Liver (tissue), 9 donors: ENCODE results near the gene RHNO1. TPM values are rescaled to one million over a fixed set of nuclear protein-coding genes. Genes with fewer than 3 reads are reported as not detected.

Source experiments
- DNase-seq: peaks from one replicate; pipeline ENCODE4 v3.0.0-alpha.2; 2017; ENCODE audit warnings: low spot score
- H3K27ac ChIP-seq, 2 donors: one replicate each; pipeline ENCODE4 v1.7.0; 2013; ENCODE audit warnings: inconsistent platforms in 2 of 2, low read length in 2 of 2, control low read depth in 1 of 2, low read depth in 1 of 2, mild to moderate bottlenecking in 1 of 2
- H3K27me3 ChIP-seq, 4 donors: one replicate each; pipeline versions ENCODE4 v1.6.1 to v1.7.0; 2013; ENCODE audit warnings: low read length in 3 of 4, inconsistent platforms in 1 of 4, mild to moderate bottlenecking in 1 of 4, moderate library complexity in 1 of 4; ENCODE audit not compliant: control insufficient read depth in 4 of 4, insufficient read depth in 4 of 4
- H3K36me3 ChIP-seq, 4 donors: one replicate each; pipeline versions ENCODE4 v1.6.1 to v1.7.0; 2013; ENCODE audit warnings: low read length in 3 of 4, mild to moderate bottlenecking in 3 of 4, low read depth in 1 of 4, moderate library complexity in 1 of 4; ENCODE audit not compliant: control insufficient read depth in 4 of 4, insufficient read depth in 3 of 4
- H3K4me1 ChIP-seq, 4 donors: one replicate each; pipeline versions ENCODE4 v1.6.1 to v1.7.0; 2013; ENCODE audit warnings: low read length in 3 of 4, mild to moderate bottlenecking in 3 of 4, moderate library complexity in 1 of 4; ENCODE audit not compliant: control insufficient read depth in 4 of 4, insufficient read depth in 4 of 4
- H3K4me3 ChIP-seq, 3 donors: one replicate each; pipeline versions ENCODE4 v1.6.1 to v1.7.0; 2013; ENCODE audit warnings: low read length in 3 of 3, control low read depth in 1 of 3, low read depth in 1 of 3, mild to moderate bottlenecking in 1 of 3
- H3K9ac ChIP-seq, 2 donors: one replicate each; pipeline ENCODE4 v1.7.0; 2013; ENCODE audit warnings: low read length in 2 of 2, mild to moderate bottlenecking in 2 of 2, moderate library complexity in 2 of 2, control low read depth in 1 of 2, low read depth in 1 of 2
- H3K9me3 ChIP-seq, 4 donors: one replicate each; pipeline versions ENCODE4 v1.6.1 to v1.7.0; 2013; ENCODE audit warnings: low read length in 3 of 4; ENCODE audit not compliant: control insufficient read depth in 4 of 4
- CTCF ChIP-seq: fragments of 150-350 bp; IDR thresholded peaks from 2 replicates; pipeline ENCODE4 v1.5.1; 2017; ENCODE audit warnings: improper control_type of control experiment, low read depth, low read length; ENCODE audit not compliant: missing input control
- EGR1 ChIP-seq, 2 donors: IDR thresholded peaks; 2 replicates each; pipeline ENCODE4 v1.6.1; 2016 to 2018; ENCODE audit warnings: antibody characterized with exemption in 2 of 2, low read depth in 2 of 2
- FOXA1 ChIP-seq: IDR thresholded peaks from 2 replicates; pipeline ENCODE4 v1.6.1; 2016; ENCODE audit warnings: antibody characterized with exemption
- FOXA2 ChIP-seq: IDR thresholded peaks from 2 replicates; pipeline ENCODE4 v1.6.1; 2016; ENCODE audit warnings: antibody characterized with exemption
- GABPA ChIP-seq, 2 donors: IDR thresholded peaks in 1 of 2; conservative IDR thresholded peaks in 1 of 2; 2 replicates each; pipeline ENCODE4 v1.6.1; 2016; ENCODE audit warnings: antibody characterized with exemption in 2 of 2, mild to moderate bottlenecking in 1 of 2, moderate library complexity in 1 of 2
- HNF4A ChIP-seq, 2 donors: conservative IDR thresholded peaks; 2 replicates each; pipeline ENCODE4 v1.6.1; 2016; ENCODE audit warnings: antibody characterized with exemption in 2 of 2, mild to moderate bottlenecking in 2 of 2
- HNF4G ChIP-seq: IDR thresholded peaks from 2 replicates; pipeline ENCODE4 v1.6.1; 2016; ENCODE audit warnings: antibody characterized with exemption
- JUND ChIP-seq, 2 donors: IDR thresholded peaks; 2 replicates each; pipeline ENCODE4 v1.6.1; 2016; ENCODE audit warnings: antibody characterized with exemption in 2 of 2
- RAD21 ChIP-seq, 2 donors: IDR thresholded peaks; 2 replicates each; pipeline ENCODE4 v1.6.1; 2016; ENCODE audit warnings: antibody characterized with exemption in 2 of 2, mild to moderate bottlenecking in 2 of 2
- REST ChIP-seq: IDR thresholded peaks from 2 replicates; pipeline ENCODE4 v1.6.1; 2016; ENCODE audit warnings: antibody characterized with exemption, mild to moderate bottlenecking
- RXRA ChIP-seq, 2 donors: IDR thresholded peaks; 2 replicates each; pipeline ENCODE4 v1.6.1; 2017 to 2018; ENCODE audit warnings: antibody characterized with exemption in 2 of 2, mild to moderate bottlenecking in 1 of 2
- SP1 ChIP-seq: IDR thresholded peaks from 2 replicates; pipeline ENCODE4 v1.6.1; 2018; ENCODE audit warnings: antibody characterized with exemption, mild to moderate bottlenecking
- TAF1 ChIP-seq: conservative IDR thresholded peaks from 2 replicates; pipeline ENCODE4 v1.6.1; 2016; ENCODE audit warnings: antibody characterized with exemption, mild to moderate bottlenecking
- YY1 ChIP-seq: IDR thresholded peaks from 2 replicates; pipeline ENCODE4 v1.6.1; 2016; ENCODE audit warnings: antibody characterized with exemption, mild to moderate bottlenecking
- WGBS: extraction: QIAGEN DNeasy Blood & Tissue Kit; methylation state at CpG from one replicate; pipeline ENCODE4 v1.1.7; 2013; 5-methylcytosine and 5-hydroxymethylcytosine counted together
- polyA plus RNA-seq, 2 donors: library from polyadenylated mRNA; stranded (reverse) in 1 of 2; unstranded in 1 of 2; fragments of 200-250 nt in 1 of 2; fragments of >200 nt in 1 of 2; fragmentation: Nextera tagmentation in 1 of 2; extraction: Ambion mirVana in 1 of 2; gene quantifications; one replicate each; pipeline versions ENCODE4 v1.2.1 to v1.2.3, GENCODE V29; 2013 to 2015
- total RNA-seq, 2 donors: library from RNA; depleted of rRNA; stranded (reverse); fragments of >200 nt; gene quantifications; one replicate each; pipeline ENCODE4 v1.2.3, GENCODE V29; 2014
- TF ChIP-seq, protein P1 (sequence below): IDR thresholded peaks from 2 replicates; pipeline ENCODE4 v1.6.1; 2016; ENCODE audit warnings: antibody characterized with exemption
- TF ChIP-seq, protein P2 (sequence below): IDR thresholded peaks from 2 replicates; pipeline ENCODE4 v1.6.1; 2016; ENCODE audit warnings: antibody characterized with exemption
- donor health status: healthy.
- donor health status: healthy.
- donor health status: healthy.
- donor health status: healthy.
- donor health status: healthy.

Gene RHNO1
- total and polyA plus RNA-seq, 4 donors: 1.4 to 14.5 (median 2.8) TPM

DNA sequence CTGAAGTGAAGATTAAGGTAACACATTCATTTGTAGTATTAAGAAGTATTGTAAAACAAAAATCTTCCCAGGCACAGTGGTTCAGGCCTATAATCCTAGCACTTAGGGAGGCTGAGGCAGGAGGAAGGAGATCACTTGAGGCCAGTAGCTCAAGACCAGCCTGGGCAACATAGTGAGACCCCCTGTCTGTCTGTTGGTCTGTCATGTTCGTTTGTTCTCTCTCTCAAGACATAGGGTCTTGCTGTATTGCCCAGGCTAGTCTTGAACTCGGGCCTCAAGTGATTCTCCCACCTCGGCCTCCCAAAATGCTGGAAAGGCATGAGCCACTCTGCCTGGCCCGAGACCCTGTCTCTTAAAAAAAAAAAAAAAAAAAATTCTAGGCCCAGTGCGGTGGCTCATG lies 20.4 kb downstream of the RHNO1 start:
- WGBS: over 99% methylated on average over 5 of the region's 5 CpGs
- no peak overlapping the region for H3K27ac ChIP-seq
- H3K27me3 ChIP-seq: no peaks in the 10 kb centered on the region
- TF ChIP-seq HNF4G: no peak
- TF ChIP-seq FOXA1: no peak
- TF ChIP-seq RXRA (IDR thresholded peaks at IDR 0.05): no peak
- no peak for TF ChIP-seq CTCF
- TF ChIP-seq FOXA2: no peak
- TF ChIP-seq TAF1: no peak
- no peak for TF ChIP-seq EGR1 (IDR thresholded peaks at IDR 0.05; ENCODE audit: low read depth in 2 of 2)
- no peak for TF ChIP-seq SP1
- no peak for TF ChIP-seq REST
- TF ChIP-seq, protein P1, sequence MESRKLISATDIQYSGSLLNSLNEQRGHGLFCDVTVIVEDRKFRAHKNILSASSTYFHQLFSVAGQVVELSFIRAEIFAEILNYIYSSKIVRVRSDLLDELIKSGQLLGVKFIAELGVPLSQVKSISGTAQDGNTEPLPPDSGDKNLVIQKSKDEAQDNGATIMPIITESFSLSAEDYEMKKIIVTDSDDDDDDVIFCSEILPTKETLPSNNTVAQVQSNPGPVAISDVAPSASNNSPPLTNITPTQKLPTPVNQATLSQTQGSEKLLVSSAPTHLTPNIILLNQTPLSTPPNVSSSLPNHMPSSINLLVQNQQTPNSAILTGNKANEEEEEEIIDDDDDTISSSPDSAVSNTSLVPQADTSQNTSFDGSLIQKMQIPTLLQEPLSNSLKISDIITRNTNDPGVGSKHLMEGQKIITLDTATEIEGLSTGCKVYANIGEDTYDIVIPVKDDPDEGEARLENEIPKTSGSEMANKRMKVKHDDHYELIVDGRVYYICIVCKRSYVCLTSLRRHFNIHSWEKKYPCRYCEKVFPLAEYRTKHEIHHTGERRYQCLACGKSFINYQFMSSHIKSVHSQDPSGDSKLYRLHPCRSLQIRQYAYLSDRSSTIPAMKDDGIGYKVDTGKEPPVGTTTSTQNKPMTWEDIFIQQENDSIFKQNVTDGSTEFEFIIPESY: no peak
- TF ChIP-seq, protein P2, sequence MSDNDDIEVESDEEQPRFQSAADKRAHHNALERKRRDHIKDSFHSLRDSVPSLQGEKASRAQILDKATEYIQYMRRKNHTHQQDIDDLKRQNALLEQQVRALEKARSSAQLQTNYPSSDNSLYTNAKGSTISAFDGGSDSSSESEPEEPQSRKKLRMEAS: no peak
- no peak for TF ChIP-seq JUND (IDR thresholded peaks at IDR 0.05)
- no peak for TF ChIP-seq YY1
- DNase-seq: no peak
- peaks cover 0 to 5% (median 0%) of the 10 kb centered on the region in 4 donors for H3K4me1 ChIP-seq
- no peak overlapping the region for H3K9ac ChIP-seq
- H3K4me3 ChIP-seq: no peak overlapping the region
- no peaks in the 10 kb centered on the region for H3K36me3 ChIP-seq
- H3K9me3 ChIP-seq: no peaks in the 10 kb centered on the region

- H3K27ac ChIP-seq: no peak overlapping the region
- H3K4me3 ChIP-seq: no peak overlapping the region
- H3K9me3 ChIP-seq: no peaks in the 10 kb centered on the region
- H3K4me1 ChIP-seq: peaks cover 0 to 2% (median 0%) of the 10 kb centered on the region in 4 donors
- no peaks in the 10 kb centered on the region for H3K36me3 ChIP-seq
- 96% methylated on average over 8 of the region's 8 CpGs for WGBS
- no peak for TF ChIP-seq FOXA2
- TF ChIP-seq HNF4A (conservative IDR thresholded peaks at IDR 0.05): no peak
- TF ChIP-seq EGR1 (IDR thresholded peaks at IDR 0.05; ENCODE audit: low read depth in 2 of 2): no peak
- no peak for TF ChIP-seq RAD21 (IDR thresholded peaks at IDR 0.05)
- no peak for TF ChIP-seq HNF4G
- TF ChIP-seq FOXA1: no peak
- TF ChIP-seq, protein P1: no peak
- no peak for TF ChIP-seq CTCF
- no peak for TF ChIP-seq RXRA (IDR thresholded peaks at IDR 0.05)
- no peak for TF ChIP-seq GABPA (IDR thresholded peaks at IDR 0.05 in 1 of 2, conservative IDR thresholded peaks at IDR 0.05 in 1 of 2)
- TF ChIP-seq SP1: no peak
- no peaks in the 10 kb centered on the region for H3K27me3 ChIP-seq
- no peak overlapping the region for H3K9ac ChIP-seq
- DNase-seq: no peak
Measured at GRCh38 chr12:2900642-2901041, 23.6 kb downstream of the RHNO1 start.
